Natural killer cell treated with Interleukin-12 subunit alpha and Interleukin-12 subunit beta and Interleukin-15 and Interleukin-18, amount 100 ng/mL, for 72 hours (primary cell): ENCODE data around the gene CFAP77. TPM values are rescaled to one million over a fixed set of nuclear protein-coding genes. Genes with fewer than 3 reads are reported as not detected.

Experiments
- ATAC-seq, 2 donors: fragments of 150-1000 bp; cut with Tn5 transposase in 1 of 2; sonication (Bioruptor Pico), chemical (Tn5 transposase) in 1 of 2; 2 replicates each; pipeline ENCODE4 v1.10.0; 2021
- DNase-seq: peaks from one replicate; pipeline ENCODE4 v3.0.0; 2022; ENCODE audit warnings: low spot score
- H3K27ac Mint-ChIP-seq, 2 donors: 1 replicate in 1 of 2; 2 replicates in 1 of 2; pipeline ENCODE4 v1.8.0; 2022; ENCODE audit warnings: mixed read lengths in 2 of 2, mild to moderate bottlenecking in 1 of 2, moderate library complexity in 1 of 2
- H3K27me3 Mint-ChIP-seq, 2 donors: 1 replicate in 1 of 2; 2 replicates in 1 of 2; pipeline ENCODE4 v1.8.0; 2022; ENCODE audit warnings: mixed read lengths in 2 of 2
- H3K36me3 Mint-ChIP-seq: one replicate; pipeline ENCODE4 v1.8.0; 2022; ENCODE audit warnings: mixed read lengths
- H3K4me1 Mint-ChIP-seq, 2 donors: 1 replicate in 1 of 2; 2 replicates in 1 of 2; pipeline ENCODE4 v1.8.0; 2022; ENCODE audit warnings: low read depth in 2 of 2, mixed read lengths in 2 of 2, mild to moderate bottlenecking in 1 of 2
- H3K4me3 Mint-ChIP-seq: one replicate; pipeline ENCODE4 v1.8.0; 2022; ENCODE audit warnings: mixed read lengths
- H3K9me3 Mint-ChIP-seq: 2 replicates; pipeline ENCODE4 v1.8.0; 2022; ENCODE audit warnings: mixed read lengths
- total RNA-seq, 2 donors: library from RNA; stranded (reverse); gene quantifications; one replicate each; pipeline ENCODE4 v1.2.3, GENCODE V29; 2022

Gene CFAP77
- total RNA-seq, 2 donors from 2014 or later, result not detected

- peaks cover 11 to 13% of the 10 kb centered on the region in 2 donors for H3K27me3 Mint-ChIP-seq
- no peaks in the 10 kb centered on the region for H3K36me3 Mint-ChIP-seq
- no peak overlapping the region for H3K4me3 Mint-ChIP-seq
- DNase-seq (no peak), ATAC-seq (no peak)
- no peak overlapping the region for H3K27ac Mint-ChIP-seq
- H3K4me1 Mint-ChIP-seq, result no peaks in the 10 kb centered on the region
- no peaks in the 10 kb centered on the region for H3K9me3 Mint-ChIP-seq
Observed at GRCh38 chr9:132536124-132536523, 126.1 kb downstream of the CFAP77 start.

DNA sequence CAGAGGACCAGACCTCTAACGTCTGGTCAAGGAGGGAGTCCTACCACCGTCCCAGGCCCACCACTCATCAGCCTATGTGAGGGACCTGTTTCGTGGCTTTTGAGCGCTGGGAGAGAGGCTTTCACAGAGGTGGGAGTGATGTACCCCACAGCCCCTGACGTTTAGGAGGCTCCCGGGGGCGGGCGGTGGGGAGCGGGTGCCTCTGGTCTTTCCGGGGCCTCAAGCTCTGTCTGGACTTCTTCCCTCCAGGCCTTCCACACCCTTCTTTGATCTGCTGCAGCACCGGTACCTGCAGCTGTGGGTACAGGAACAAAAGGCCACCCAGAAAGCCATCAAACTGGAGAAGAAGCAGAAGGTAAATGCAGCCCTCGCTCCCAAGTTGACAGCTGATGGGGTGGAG, 127.3 kb downstream of the CFAP77 start:
- Mint-ChIP-seq H3K4me1 (no peaks in the 10 kb centered on the region), H3K9me3 (no peaks in the 10 kb centered on the region), H3K27me3 (peaks cover 0 to 5% of the 10 kb centered on the region in 2 donors), H3K4me3 (no peak overlapping the region), H3K27ac (no peak overlapping the region), H3K36me3 (no peaks in the 10 kb centered on the region)
- ATAC-seq (no peak), DNase-seq (no peak)

GRCh38 chr9:132538071-132538470, 128.1 kb downstream of the CFAP77 start:
- Mint-ChIP-seq H3K4me1 (no peaks in the 10 kb centered on the region), H3K27me3 (peaks cover 0 to 7% of the 10 kb centered on the region in 2 donors), H3K9me3 (no peaks in the 10 kb centered on the region), H3K27ac (no peak overlapping the region), H3K36me3 (no peaks in the 10 kb centered on the region), H3K4me3 (no peak overlapping the region)
- ATAC-seq (no peak), DNase-seq (no peak)

DNA sequence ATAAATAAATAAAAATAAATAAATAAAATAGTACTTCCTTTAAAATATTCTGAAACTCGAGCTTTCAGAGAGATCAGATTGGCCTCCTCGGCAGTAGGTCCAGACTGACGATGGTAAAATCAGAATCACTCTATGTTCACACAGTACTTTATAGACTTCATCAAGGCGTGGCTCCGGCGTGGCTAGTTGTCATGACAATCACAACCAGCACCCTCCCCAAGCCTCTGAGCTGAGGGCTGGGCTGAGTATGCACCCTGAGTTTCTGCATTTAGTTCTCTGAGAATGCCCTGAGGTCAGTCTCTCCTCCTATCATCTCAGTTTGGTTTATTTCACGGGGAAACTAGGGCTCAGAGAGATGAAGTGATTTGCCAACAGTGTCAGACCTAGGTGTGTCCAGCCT, 129.1 kb downstream of the CFAP77 start:
- no peaks in the 10 kb centered on the region for H3K4me1 Mint-ChIP-seq
- H3K9me3 Mint-ChIP-seq, result no peaks in the 10 kb centered on the region
- DNase-seq, result no peak
- no peak for ATAC-seq
- no peak overlapping the region for H3K27ac Mint-ChIP-seq
- H3K4me3 Mint-ChIP-seq, result no peak overlapping the region
- H3K36me3 Mint-ChIP-seq, result no peaks in the 10 kb centered on the region
- H3K27me3 Mint-ChIP-seq, result peaks cover 0 to 11% of the 10 kb centered on the region in 2 donors

DNA sequence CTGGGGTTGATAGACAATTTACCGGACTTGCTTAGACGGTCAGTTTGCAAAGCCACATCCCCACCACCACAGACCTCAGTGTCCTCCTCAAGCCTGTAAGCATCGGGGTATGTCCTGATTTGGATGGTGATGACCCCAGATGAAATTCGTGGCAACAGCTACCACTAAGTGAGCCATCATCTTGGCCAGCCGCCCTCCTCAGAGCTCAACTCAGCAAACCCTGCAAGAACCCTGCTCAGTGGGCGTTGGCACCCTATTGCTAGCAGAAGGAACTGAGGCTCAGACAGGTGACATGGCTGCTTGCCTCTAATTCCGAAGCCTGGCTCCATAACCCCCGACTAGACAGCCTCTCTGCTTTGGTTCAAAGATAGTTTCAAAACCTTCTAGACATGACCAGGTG, 131.0 kb downstream of the CFAP77 start:
- Mint-ChIP-seq H3K36me3 (no peaks in the 10 kb centered on the region), H3K9me3 (no peaks in the 10 kb centered on the region), H3K4me3 (no peak overlapping the region), H3K27me3 (peaks cover 0 to 20% of the 10 kb centered on the region in 2 donors), H3K4me1 (no peaks in the 10 kb centered on the region), H3K27ac (no peak overlapping the region)
- ATAC-seq (no peak), DNase-seq (no peak)

GRCh38 chr9:132541870-132542830, 132.1 kb downstream of the CFAP77 start:
- Mint-ChIP-seq H3K4me1 (no peaks in the 10 kb centered on the region), H3K27ac (no peak overlapping the region), H3K27me3 (peaks cover 0 to 21% of the 10 kb centered on the region in 2 donors), H3K4me3 (no peak overlapping the region), H3K9me3 (no peaks in the 10 kb centered on the region), H3K36me3 (no peaks in the 10 kb centered on the region)
- ATAC-seq, result peak in 1 of 2 donors; percentile 10
- DNase-seq, result no peak

DNA sequence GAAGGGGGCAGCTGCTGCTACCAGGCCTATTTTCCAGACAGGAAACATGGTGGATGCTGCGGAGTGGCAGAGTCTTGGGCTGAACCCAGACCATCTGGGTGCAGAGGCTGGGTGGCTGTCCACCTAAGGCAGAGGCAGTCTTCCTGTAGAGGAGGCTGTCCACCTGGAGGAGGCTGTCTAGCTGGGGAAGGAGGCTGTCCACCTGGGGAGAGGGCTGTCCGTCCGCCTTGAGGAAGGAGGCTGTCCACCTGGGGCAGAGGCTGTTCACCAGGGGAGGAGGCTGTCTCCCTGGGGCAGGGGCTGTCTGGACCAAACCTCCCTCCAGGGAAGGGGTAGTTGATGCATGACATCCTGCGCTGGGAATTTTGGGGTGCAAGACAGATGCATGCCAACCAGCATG, 133.2 kb downstream of the CFAP77 start:
- Mint-ChIP-seq H3K27ac (no peak overlapping the region), H3K36me3 (no peaks in the 10 kb centered on the region), H3K9me3 (no peaks in the 10 kb centered on the region), H3K4me3 (no peak overlapping the region), H3K4me1 (no peaks in the 10 kb centered on the region), H3K27me3 (peaks cover 1 to 27% of the 10 kb centered on the region in 2 donors)
- DNase-seq (no peak), ATAC-seq (no peak)

GRCh38 chr9:132543960-132544359, 133.9 kb downstream of the CFAP77 start:
- Mint-ChIP-seq H3K4me3 (no peak overlapping the region), H3K4me1 (no peaks in the 10 kb centered on the region), H3K9me3 (no peaks in the 10 kb centered on the region), H3K27ac (no peak overlapping the region), H3K36me3 (no peaks in the 10 kb centered on the region), H3K27me3 (peaks cover 8 to 27% of the 10 kb centered on the region in 2 donors)
- ATAC-seq (no peak), DNase-seq (no peak)

GRCh38 chr9:132545578-132545977, 135.6 kb downstream of the CFAP77 start:
- no peaks in the 10 kb centered on the region for H3K36me3 Mint-ChIP-seq
- H3K27me3 Mint-ChIP-seq, result peaks cover 9 to 27% of the 10 kb centered on the region in 2 donors
- ATAC-seq, result no peak
- H3K4me3 Mint-ChIP-seq, result no peak overlapping the region
- no peak for DNase-seq
- H3K4me1 Mint-ChIP-seq, result no peaks in the 10 kb centered on the region
- no peaks in the 10 kb centered on the region for H3K9me3 Mint-ChIP-seq
- no peak overlapping the region for H3K27ac Mint-ChIP-seq

GRCh38 chr9:132546148-132547051, 136.4 kb downstream of the CFAP77 start:
- Mint-ChIP-seq H3K9me3 (no peaks in the 10 kb centered on the region), H3K27me3 (peaks cover 9 to 30% of the 10 kb centered on the region in 2 donors), H3K36me3 (no peaks in the 10 kb centered on the region), H3K4me1 (no peaks in the 10 kb centered on the region), H3K4me3 (no peak overlapping the region), H3K27ac (no peak overlapping the region)
- ATAC-seq (no peak), DNase-seq (no peak)

GRCh38 chr9:132547052-132547431, 137.0 kb downstream of the CFAP77 start:
- H3K27me3 Mint-ChIP-seq, result peaks cover 9 to 30% of the 10 kb centered on the region in 2 donors
- DNase-seq, result no peak
- H3K4me1 Mint-ChIP-seq, result no peaks in the 10 kb centered on the region
- no peaks in the 10 kb centered on the region for H3K9me3 Mint-ChIP-seq
- H3K27ac Mint-ChIP-seq, result no peak overlapping the region
- ATAC-seq, result no peak
- no peaks in the 10 kb centered on the region for H3K36me3 Mint-ChIP-seq
- H3K4me3 Mint-ChIP-seq, result no peak overlapping the region

DNA sequence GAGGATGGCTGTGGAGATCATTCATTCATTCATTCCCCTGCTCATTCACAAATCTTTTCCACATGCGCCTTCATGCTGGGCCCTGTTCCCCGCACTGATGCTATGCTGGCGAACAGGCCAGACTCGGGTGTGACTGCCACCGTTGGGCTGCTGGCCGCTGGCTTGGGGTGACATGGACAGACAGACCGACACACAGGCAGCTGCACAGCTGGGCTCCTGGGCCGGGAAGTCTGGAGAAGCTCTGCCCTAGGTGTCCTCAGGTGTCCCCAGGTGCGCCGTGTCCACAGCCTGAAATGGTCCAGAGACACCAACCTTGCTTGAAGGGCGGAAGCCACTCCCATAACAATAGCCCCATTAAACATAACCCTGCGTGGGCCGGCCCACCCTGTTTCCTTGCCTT, 137.4 kb downstream of the CFAP77 start:
- no peak for DNase-seq

DNA sequence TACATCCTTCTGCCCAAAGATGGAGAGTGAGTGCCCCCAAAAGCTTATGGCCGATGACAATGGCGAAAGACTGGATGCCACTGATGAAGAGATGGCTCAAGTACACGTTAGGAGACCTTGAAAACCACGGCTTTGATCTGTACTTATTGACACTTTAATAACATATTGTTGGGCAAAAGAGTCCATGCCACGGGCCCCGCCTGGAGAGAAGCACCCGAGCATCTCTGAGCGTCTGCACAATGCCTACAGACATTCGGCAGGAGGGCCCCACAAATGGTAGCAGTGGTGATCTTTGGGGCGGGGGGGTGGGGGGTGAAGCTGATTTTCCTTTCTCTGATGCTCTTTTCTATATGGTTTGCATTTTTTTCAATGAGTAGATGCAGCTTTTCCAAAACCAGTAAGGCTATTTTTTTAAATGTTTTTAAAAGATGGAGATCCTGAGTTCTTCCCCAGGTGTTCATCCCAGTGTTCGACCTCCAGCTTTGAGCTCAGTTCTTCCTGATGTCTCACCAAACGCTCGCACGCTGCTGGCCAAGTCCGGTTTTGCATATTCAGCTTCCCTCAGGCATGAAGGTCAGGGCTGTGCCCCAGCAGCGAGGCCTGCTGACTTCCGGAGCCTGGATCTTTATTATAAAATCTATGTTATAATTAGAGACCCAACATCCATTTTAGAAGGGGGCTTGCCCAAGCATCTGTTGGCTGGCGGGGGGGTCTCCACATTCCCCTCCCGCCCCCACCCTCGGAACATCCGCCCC, 138.1 kb downstream of the CFAP77 start:
- no peak overlapping the region for H3K27ac Mint-ChIP-seq
- DNase-seq, result no peak
- peaks cover 9 to 28% of the 10 kb centered on the region in 2 donors for H3K27me3 Mint-ChIP-seq
- no peaks in the 10 kb centered on the region for H3K9me3 Mint-ChIP-seq
- ATAC-seq, result no peak
- H3K4me3 Mint-ChIP-seq, result no peak overlapping the region
- no peaks in the 10 kb centered on the region for H3K36me3 Mint-ChIP-seq
- no peaks in the 10 kb centered on the region for H3K4me1 Mint-ChIP-seq

More for the DNA sequence above, 137.4 kb downstream of the CFAP77 start:
- Mint-ChIP-seq H3K36me3 (no peaks in the 10 kb centered on the region), H3K4me1 (no peaks in the 10 kb centered on the region), H3K9me3 (no peaks in the 10 kb centered on the region), H3K27me3 (peaks cover 9 to 30% of the 10 kb centered on the region in 2 donors), H3K27ac (no peak overlapping the region), H3K4me3 (no peak overlapping the region)
- ATAC-seq, result no peak
